HG03139 (cell line): Measurements from ENCODE around the gene PLXNA4.

ENCODE experiments used
- ATAC-seq: cut with Tn5 transposase; IDR thresholded peaks from one replicate; pipeline ENCODE4 v1.9.1; 2021; ENCODE audit not compliant: unreplicated experiment

PLXNA4 gene

GRCh38 chr7:132564849-132565248 lies 11.4 kb downstream of the PLXNA4 start:
- ATAC-seq, result no peak

- no peak for ATAC-seq
Observed at GRCh38 chr7:132564090-132564489, 12.2 kb downstream of the PLXNA4 start.

- ATAC-seq, result no peak
Observed at GRCh38 chr7:132562690-132563089, 13.6 kb downstream of the PLXNA4 start.

- no peak for ATAC-seq
Observed at GRCh38 chr7:132561763-132562162, 14.5 kb downstream of the PLXNA4 start.

- no peak for ATAC-seq
Observed at GRCh38 chr7:132560825-132561529, 15.3 kb downstream of the PLXNA4 start.

GRCh38 chr7:132560105-132560504 lies 16.2 kb downstream of the PLXNA4 start:
- ATAC-seq, result no peak

GRCh38 chr7:132558815-132559214 lies 17.5 kb downstream of the PLXNA4 start:
- ATAC-seq, result no peak

- ATAC-seq, result no peak
Observed at GRCh38 chr7:132557489-132558044, 18.7 kb downstream of the PLXNA4 start.

GRCh38 chr7:132554446-132554845 lies 21.8 kb downstream of the PLXNA4 start:
- ATAC-seq, result no peak

- ATAC-seq, result no peak
Observed at GRCh38 chr7:132553031-132553430, 23.2 kb downstream of the PLXNA4 start.

- no peak for ATAC-seq
Observed at GRCh38 chr7:132551886-132552285, 24.4 kb downstream of the PLXNA4 start.

GRCh38 chr7:132551439-132551838 lies 24.8 kb downstream of the PLXNA4 start:
- no peak for ATAC-seq

- ATAC-seq, result no peak
Observed at GRCh38 chr7:132548489-132549078, 27.7 kb downstream of the PLXNA4 start.

- no peak for ATAC-seq
Observed at GRCh38 chr7:132547821-132548220, 28.4 kb downstream of the PLXNA4 start.

GRCh38 chr7:132546366-132547127 lies 29.7 kb downstream of the PLXNA4 start:
- ATAC-seq, result no peak

GRCh38 chr7:132545756-132546155 lies 30.5 kb downstream of the PLXNA4 start:
- no peak for ATAC-seq

GRCh38 chr7:132544999-132545398 lies 31.3 kb downstream of the PLXNA4 start:
- no peak for ATAC-seq

GRCh38 chr7:132544025-132544424 lies 32.2 kb downstream of the PLXNA4 start:
- no peak for ATAC-seq

- ATAC-seq, result no peak
Observed at GRCh38 chr7:132542895-132543294, 33.4 kb downstream of the PLXNA4 start.

GRCh38 chr7:132541656-132542055 lies 34.6 kb downstream of the PLXNA4 start:
- ATAC-seq, result no peak

- no peak for ATAC-seq
Observed at GRCh38 chr7:132537456-132538145, 38.7 kb downstream of the PLXNA4 start.
